ENCODE measurements around the gene FLYWCH2.
A peak's percentile ranks its signal among the peaks of the same experiment; 100 is the strongest.

Gene FLYWCH2

GRCh38 chr16:2853531-2854073 lies 29.4 kb upstream of the FLYWCH2 start:
- DNase-seq (ENCODE audit: low read depth in 1 of 2, low spot score in 1 of 2): no peak

GRCh38 chr16:2854700-2855309 lies 28.2 kb upstream of the FLYWCH2 start:
- no peak for DNase-seq (ENCODE audit: low read depth in 1 of 2, low spot score in 1 of 2)

- no peak for DNase-seq (ENCODE audit: low read depth in 1 of 2, low spot score in 1 of 2)
Observed at GRCh38 chr16:2855536-2855935, 27.5 kb upstream of the FLYWCH2 start.

- DNase-seq (ENCODE audit: low read depth in 1 of 2, low spot score in 1 of 2): no peak
Observed at GRCh38 chr16:2856061-2856670, 26.8 kb upstream of the FLYWCH2 start.

- no peak for DNase-seq (ENCODE audit: low read depth in 1 of 2, low spot score in 1 of 2)
Observed at GRCh38 chr16:2856686-2857450, 26.1 kb upstream of the FLYWCH2 start.

- no peak for DNase-seq (ENCODE audit: low read depth in 1 of 2, low spot score in 1 of 2)
Observed at GRCh38 chr16:2857451-2858244, 25.4 kb upstream of the FLYWCH2 start, which contains the start of gene PRSS22. TSS of gene PRSS22 (minus strand) at chr16:2858170. CDS start at chr16:2858104, 66 bp downstream.

GRCh38 chr16:2858245-2859025 lies 24.6 kb upstream of the FLYWCH2 start:
- no peak for DNase-seq (ENCODE audit: low read depth in 1 of 2, low spot score in 1 of 2)

GRCh38 chr16:2859686-2860265 lies 23.2 kb upstream of the FLYWCH2 start:
- DNase-seq (ENCODE audit: low read depth in 1 of 2, low spot score in 1 of 2): no peak

- no peak for DNase-seq (ENCODE audit: low read depth in 1 of 2, low spot score in 1 of 2)
Observed at GRCh38 chr16:2860826-2861567, 22.0 kb upstream of the FLYWCH2 start.

- no peak for DNase-seq (ENCODE audit: low read depth in 1 of 2, low spot score in 1 of 2)
Observed at GRCh38 chr16:2865651-2866050, 17.4 kb upstream of the FLYWCH2 start.

GRCh38 chr16:2866431-2866830 lies 16.6 kb upstream of the FLYWCH2 start:
- DNase-seq (ENCODE audit: low read depth in 1 of 2, low spot score in 1 of 2): no peak

- no peak for DNase-seq (ENCODE audit: low read depth in 1 of 2, low spot score in 1 of 2)
Observed at GRCh38 chr16:2867661-2867986, 15.4 kb upstream of the FLYWCH2 start.

- DNase-seq (ENCODE audit: low read depth in 1 of 2, low spot score in 1 of 2): peak; percentile 95 to 96
Observed at GRCh38 chr16:2867987-2868789, 14.8 kb upstream of the FLYWCH2 start.

- DNase-seq (ENCODE audit: low read depth in 1 of 2, low spot score in 1 of 2): no peak
Observed at GRCh38 chr16:2871926-2872325, 11.1 kb upstream of the FLYWCH2 start.

- no peak for DNase-seq (ENCODE audit: low read depth in 1 of 2, low spot score in 1 of 2)
Observed at GRCh38 chr16:2874032-2874911, 8.7 kb upstream of the FLYWCH2 start.

- DNase-seq (ENCODE audit: low read depth in 1 of 2, low spot score in 1 of 2): peak; percentile 33 to 58
Observed at GRCh38 chr16:2874912-2875362, 8.1 kb upstream of the FLYWCH2 start.

- DNase-seq (ENCODE audit: low read depth in 1 of 2, low spot score in 1 of 2): no peak
Observed at GRCh38 chr16:2879854-2880508, 3.0 kb upstream of the FLYWCH2 start.
